ENCODE measurements around the gene SENP6.
A peak's percentile ranks its signal among the peaks of the same experiment; 100 is the strongest.
"Not testable (repeated sequence)": the region's sequence is repeated elsewhere in the genome, so short reads cannot be mapped to it uniquely, and the experiment has no call there.

SENP6 gene, protein sequence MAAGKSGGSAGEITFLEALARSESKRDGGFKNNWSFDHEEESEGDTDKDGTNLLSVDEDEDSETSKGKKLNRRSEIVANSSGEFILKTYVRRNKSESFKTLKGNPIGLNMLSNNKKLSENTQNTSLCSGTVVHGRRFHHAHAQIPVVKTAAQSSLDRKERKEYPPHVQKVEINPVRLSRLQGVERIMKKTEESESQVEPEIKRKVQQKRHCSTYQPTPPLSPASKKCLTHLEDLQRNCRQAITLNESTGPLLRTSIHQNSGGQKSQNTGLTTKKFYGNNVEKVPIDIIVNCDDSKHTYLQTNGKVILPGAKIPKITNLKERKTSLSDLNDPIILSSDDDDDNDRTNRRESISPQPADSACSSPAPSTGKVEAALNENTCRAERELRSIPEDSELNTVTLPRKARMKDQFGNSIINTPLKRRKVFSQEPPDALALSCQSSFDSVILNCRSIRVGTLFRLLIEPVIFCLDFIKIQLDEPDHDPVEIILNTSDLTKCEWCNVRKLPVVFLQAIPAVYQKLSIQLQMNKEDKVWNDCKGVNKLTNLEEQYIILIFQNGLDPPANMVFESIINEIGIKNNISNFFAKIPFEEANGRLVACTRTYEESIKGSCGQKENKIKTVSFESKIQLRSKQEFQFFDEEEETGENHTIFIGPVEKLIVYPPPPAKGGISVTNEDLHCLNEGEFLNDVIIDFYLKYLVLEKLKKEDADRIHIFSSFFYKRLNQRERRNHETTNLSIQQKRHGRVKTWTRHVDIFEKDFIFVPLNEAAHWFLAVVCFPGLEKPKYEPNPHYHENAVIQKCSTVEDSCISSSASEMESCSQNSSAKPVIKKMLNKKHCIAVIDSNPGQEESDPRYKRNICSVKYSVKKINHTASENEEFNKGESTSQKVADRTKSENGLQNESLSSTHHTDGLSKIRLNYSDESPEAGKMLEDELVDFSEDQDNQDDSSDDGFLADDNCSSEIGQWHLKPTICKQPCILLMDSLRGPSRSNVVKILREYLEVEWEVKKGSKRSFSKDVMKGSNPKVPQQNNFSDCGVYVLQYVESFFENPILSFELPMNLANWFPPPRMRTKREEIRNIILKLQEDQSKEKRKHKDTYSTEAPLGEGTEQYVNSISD

GRCh38 chr6:75601304-75602245, at the start of gene SENP6:
Gene SENP6 (plus strand): TSS chr6:75601880. CDS start chr6:75602525, 645 bp downstream.
- peak; percentile 93 for DNase-seq

DNA sequence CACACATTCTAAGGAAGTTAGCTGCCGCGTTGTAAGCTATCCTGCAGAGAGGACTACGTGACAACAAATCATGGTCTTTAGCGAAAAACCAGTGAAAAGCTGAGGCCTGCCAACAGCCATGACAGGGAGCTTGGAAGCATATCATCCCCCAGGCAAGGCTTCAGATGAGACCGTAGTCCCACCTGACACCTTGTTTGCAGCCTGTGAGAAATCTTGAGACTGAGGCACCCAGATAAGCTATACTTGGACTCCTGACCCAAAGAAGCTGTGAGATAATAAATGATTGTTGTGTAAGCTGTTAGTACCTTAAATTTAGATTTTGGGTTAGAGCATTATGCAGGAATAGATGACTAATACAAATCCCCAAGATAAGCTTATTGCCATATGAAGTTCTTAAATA, 45.4 kb upstream of the SENP6 start:
- no peak for DNase-seq

DNA sequence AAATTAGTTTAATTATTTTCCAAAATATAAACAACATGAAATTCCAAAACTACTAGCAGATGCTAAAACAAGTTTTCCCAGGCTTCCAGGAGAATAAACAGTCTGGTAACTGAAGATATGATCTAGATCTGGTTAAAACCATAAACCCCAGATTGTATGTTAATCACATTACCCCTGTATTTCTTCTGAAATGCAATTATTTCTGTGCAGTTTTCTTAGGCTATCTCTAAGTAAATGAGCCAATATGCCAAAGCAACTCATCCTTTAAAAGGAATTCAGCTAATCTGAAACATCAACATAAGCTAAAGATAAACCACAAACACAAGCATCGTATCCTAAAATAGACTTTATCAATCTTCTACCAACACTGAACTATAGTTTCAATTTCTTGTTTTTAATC, 44.6 kb upstream of the SENP6 start:
- DNase-seq = no peak

GRCh38 chr6:75563032-75563431, 38.6 kb upstream of the SENP6 start:
- DNase-seq = peak; percentile 82

DNA sequence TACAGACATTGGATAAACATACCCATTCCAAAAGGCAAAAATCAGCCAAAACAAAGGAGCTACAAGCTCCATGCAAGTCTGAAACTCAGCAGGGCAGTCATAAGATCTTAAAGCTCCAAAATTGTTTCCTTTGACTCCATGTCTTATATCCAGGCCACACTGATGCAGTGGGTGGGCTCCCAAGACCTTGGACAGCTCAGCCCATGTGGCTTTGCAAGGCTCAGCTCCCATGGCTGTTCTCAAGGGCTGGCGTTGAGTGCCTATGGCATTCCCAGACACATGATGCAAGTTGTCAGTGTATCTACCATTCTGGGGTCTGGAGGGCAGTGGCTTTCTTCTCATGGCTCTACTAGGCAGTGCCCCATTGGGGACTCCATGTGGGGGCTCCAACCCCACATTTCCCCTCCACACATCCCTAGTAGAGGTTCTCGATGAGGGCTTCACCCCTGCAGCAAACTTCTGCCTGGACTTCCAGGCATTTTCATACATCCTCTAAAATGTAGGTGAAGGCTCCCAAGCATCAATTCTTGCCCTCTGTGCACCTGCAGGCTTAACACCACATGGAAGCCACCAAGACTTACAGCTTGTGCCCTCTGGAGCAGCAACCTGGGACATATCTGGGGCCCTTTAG, 35.4 kb upstream of the SENP6 start:
- no peak for DNase-seq

DNA sequence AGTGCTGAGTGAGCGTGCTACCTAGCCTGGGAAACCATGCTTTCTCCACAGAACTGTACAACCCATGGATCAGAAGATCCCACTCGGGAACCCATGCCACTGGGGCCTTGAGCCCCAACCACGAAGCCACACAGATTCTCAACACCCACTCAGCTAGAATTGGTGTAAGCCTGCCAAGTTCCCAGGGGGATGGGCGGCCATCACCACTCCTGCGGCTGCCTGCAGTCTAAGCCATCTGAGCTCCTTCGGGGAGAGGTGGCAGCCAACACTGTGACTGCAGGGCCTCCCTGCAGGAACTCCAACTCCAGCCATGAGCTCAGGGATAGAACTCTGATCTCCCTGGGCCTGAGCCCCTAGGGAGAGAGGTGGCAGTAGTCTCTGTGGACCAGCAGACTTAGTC, 33.6 kb upstream of the SENP6 start:
- no peak for DNase-seq

DNA sequence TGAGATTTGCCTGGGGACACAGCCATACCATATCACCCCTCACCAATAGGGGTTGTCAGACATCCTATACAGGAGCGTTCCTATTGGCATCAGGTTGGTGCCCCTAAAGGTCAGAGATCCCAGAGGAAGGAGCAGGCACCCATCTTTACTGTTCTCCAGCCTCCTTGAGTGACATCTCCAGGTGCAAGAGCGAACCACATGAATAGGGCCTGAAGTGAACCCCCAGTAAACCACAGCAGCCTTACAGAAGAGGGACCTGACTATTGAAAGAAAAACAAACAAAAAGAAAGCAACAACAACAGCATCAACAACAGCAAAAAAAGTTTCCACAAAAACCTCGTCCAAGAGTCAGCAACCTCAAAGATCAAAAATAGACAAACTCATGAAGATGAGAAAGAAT, 32.7 kb upstream of the SENP6 start:
- no peak for DNase-seq

- DNase-seq = not testable (repeated sequence)
Measured at GRCh38 chr6:75570671-75571070, 31.0 kb upstream of the SENP6 start.

GRCh38 chr6:75572072-75572471, 29.6 kb upstream of the SENP6 start:
- no peak for DNase-seq

GRCh38 chr6:75579951-75580350, 21.7 kb upstream of the SENP6 start:
- no peak for DNase-seq

DNA sequence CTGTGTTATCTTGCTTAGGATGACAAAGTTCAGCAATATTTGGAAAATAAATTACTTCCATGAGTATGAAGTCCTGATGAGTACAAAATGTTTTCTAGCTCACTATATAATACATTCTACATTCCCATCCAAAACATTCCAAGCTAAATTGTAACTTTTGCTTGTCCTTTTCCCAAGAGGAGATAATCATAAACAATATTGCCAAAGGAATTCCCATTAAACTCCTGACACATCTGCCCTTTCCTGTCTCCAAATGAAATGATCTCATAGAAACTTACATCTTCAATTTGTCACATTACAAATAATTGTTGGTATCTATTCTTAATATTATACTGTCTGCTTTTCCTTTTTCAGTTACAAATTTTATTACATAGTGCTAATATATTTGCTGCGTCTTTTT, 20.4 kb upstream of the SENP6 start:
- no peak for DNase-seq

GRCh38 chr6:75584552-75584951, 17.1 kb upstream of the SENP6 start:
- DNase-seq = not testable (repeated sequence)

DNA sequence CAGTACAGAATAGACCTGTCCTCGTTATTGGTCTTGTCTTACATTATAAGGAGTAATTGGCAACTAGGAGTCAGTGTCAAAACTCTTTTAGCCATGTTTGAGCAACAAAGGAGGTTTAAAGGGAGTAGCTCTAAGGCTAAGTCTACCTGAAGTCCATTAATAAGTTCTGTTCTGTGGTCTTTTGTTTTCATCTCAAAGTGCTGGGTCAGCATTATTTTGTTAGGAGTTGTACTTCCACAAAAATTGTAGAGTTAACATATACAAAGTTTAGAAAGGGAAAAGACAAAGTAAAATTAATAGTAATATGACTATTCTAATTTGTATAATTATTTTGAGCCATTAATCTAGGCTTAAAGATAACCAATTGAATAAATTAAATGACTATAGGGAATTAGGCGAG, 12.7 kb upstream of the SENP6 start:
- DNase-seq = no peak

DNA sequence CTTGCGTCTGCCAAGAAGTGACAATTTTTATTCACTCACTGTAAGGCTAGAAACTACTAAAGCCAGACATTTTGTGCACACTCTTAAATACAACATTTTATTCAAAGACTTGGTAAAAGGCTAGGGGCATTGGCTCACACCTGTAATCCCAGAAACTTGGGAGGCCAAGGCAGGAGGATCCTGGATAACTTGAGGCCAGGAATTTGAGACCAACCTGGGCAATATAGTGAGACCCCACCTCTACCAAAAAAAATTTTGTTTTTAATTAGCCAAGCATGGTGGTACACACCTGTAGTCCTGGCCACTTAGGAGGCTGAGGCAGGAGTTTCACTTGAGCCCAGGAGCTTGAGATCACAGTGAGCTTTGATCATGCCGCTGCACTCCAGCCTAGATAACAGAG, 11.3 kb upstream of the SENP6 start:
- DNase-seq = no peak

DNA sequence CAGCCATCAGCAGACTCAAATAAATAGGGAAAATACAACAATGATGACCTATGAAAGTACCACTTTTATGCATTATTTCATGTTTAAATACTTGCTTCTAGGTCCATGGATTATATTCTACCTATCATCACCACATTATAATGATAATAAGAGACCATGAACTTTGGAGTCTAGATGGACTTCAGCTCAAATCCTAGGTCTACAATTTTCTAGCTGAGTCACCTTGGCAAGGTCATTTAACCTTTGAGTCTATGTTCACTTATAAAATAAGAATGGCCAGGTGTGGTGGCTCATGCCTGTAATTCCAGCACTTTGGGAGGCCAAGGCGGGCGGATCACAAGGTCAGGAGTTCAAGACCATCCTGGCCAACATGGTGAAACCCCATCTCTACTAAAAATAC, 5.3 kb upstream of the SENP6 start:
- not testable (repeated sequence) for DNase-seq

DNA sequence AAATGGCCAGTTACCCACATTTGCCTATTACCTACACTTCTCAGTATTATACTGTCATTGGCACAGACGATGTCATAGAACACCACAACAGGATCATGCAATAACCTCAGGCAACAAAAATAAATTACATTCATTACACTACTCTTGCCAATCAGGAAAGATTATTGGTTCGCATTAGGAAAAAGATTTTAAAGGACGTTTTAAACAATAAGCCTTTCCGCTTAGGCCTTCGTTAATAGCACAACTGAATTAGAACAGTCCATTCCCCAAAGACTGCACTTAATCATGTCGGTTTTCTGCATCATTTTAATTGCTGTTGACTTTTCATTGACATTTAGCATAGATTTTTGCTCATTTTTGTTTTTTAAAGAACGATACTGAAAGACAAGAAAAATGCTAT, 912 bp upstream of the SENP6 start:
- DNase-seq = peak; percentile 35

DNA sequence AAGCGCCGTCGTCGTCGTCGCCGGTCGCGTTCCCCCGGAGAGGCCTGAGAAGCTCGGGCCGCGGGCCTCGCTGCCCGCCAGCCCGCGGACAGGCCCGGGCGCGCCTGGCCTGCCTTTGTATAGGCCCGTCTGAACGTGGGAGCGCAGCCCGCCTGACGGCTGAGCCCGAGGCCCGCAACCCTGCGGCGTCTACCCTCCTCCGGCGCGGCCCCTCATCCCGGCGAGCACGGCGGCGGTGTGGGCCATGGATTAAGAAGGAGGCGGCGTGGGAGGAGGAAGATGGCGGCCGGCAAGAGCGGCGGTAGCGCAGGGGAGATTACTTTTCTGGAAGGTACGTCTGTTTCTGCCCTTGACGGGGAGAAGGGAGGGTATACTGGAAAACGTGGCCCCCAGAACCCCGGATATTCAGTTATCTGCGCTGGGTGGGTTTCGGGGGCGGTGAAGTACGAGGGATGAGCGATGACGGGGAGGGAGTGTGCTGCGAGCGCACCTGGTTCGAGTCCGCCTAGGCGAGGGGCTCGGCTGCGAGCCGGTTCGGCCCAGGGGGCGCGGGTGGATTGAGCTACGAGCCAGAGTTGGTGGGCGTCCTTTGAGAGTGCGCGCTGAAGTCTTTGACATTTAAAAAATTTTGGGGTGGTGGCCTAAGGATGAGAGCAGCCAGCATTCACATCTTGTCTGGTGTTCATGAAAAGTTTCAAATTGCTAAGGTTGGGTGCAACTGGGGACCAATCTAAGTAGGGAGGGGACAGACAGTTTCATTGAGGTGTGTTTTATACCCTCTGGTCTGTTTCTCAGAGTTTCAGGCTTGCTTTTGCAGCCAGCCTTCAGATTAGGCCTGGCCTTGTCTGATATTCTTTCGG, 796 bp downstream of the SENP6 start:
- DNase-seq = peak; percentile 82

DNA sequence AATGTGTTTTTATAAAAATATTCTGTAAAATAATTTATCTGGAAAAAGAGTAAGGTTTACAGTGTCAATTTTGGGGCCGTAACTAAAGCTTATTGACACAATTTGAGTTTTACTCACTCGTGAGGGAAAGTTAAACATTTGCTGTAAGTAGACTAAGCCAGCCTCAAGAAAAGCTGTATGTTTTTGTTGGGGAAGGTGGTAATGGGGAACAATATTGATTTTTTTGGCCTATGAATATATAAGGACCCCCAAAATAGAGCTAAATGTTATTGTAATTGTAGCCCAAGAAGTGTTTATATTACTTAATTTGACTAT, 1.4 kb downstream of the SENP6 start:
- peak; percentile 43 for DNase-seq

DNA sequence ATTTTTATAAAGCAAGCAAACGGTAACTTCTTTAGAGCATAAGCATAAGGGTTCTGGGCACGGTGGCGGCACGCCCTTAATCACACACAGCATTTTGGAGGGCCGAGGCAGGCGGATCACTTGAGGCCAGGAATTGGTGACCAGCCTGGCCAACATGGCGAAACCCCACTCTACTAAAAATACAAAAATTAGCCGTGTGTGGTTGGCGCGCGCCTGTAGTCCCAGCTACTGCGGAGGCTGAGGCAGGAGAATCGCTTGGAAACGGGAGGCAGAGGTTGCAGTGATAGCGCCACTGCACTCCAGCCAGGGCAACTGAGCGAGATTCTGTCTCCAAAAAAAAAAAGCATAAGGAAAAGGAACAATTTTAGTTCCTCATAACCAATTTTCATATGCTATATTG, 2.6 kb downstream of the SENP6 start:
- no peak for DNase-seq

GRCh38 chr6:75605635-75606034, 4.0 kb downstream of the SENP6 start:
- no peak for DNase-seq

GRCh38 chr6:75608304-75608703, 6.6 kb downstream of the SENP6 start:
- no peak for DNase-seq
